ENCODE results near the gene ALKAL2.
A peak's percentile ranks its signal among the peaks of the same experiment; 100 is the strongest.

The ALKAL2 gene

GRCh38 chr2:238431-238830, 49.5 kb downstream of the ALKAL2 start:
- FAIRE-seq, result no peak

GRCh38 chr2:237878-238277, 50.0 kb downstream of the ALKAL2 start:
- FAIRE-seq, result no peak

- no peak for FAIRE-seq
Measured at GRCh38 chr2:236993-237539, 50.8 kb downstream of the ALKAL2 start.

- FAIRE-seq, result no peak
Measured at GRCh38 chr2:234421-234820, 53.5 kb downstream of the ALKAL2 start.

- no peak for FAIRE-seq
Measured at GRCh38 chr2:233030-233429, 54.9 kb downstream of the ALKAL2 start.

- peak; percentile 31 for FAIRE-seq
Measured at GRCh38 chr2:231521-232185, 56.2 kb downstream of the ALKAL2 start.

Measured in G401.6 (cell line).